WTC11 (cell line): ENCODE measurements around the gene LEAP2. TPM values are rescaled to one million over a fixed set of nuclear protein-coding genes. Genes with fewer than 3 reads are reported as not detected.

Experiments used
- ATAC-seq: fragments of 200-7000 bp; cut with Tn5 transposase; 2 replicates; pipeline ENCODE4 v1.10.0; 2021; ENCODE audit warnings: mild to moderate bottlenecking, moderate library complexity
- CTCF ChIA-PET: fragments of 300-600 bp; sonication (Branson Sonifier 250); formaldehyde crosslinking; loops from one replicate; lab custom pipeline; 2021; ENCODE audit warnings: antibody characterized with exemption; lab: Charles Lee
- POLR2A ChIA-PET: fragments of 350-600 bp; sonication (Branson Sonifier 250); formaldehyde crosslinking; loops from one replicate; lab custom pipeline; 2021; ENCODE audit warnings: antibody characterized with exemption; lab: Charles Lee
- DNase-seq: peaks from one replicate; pipeline ENCODE4 v3.0.0; 2021; ENCODE audit warnings: low spot score
- H3K27ac Mint-ChIP-seq: 2 replicates; pipeline ENCODE4 v1.8.0; 2021; ENCODE audit warnings: mixed read lengths
- H3K27me3 Mint-ChIP-seq: 2 replicates; pipeline ENCODE4 v1.8.0; 2021; ENCODE audit warnings: low read depth, mild to moderate bottlenecking, moderate library complexity, mixed read lengths
- H3K36me3 Mint-ChIP-seq: 2 replicates; pipeline ENCODE4 v1.8.0; 2021; ENCODE audit warnings: mixed read lengths
- H3K4me1 Mint-ChIP-seq: 2 replicates; pipeline ENCODE4 v1.8.0; 2022; ENCODE audit warnings: mixed read lengths
- H3K4me3 Mint-ChIP-seq: 2 replicates; pipeline ENCODE4 v1.8.0; 2021; ENCODE audit warnings: mild to moderate bottlenecking, moderate library complexity, mixed read lengths
- H3K9me3 Mint-ChIP-seq: 2 replicates; pipeline ENCODE4 v1.8.0; 2021; ENCODE audit warnings: mixed read lengths
- CBFB ChIP-seq: sonication (generic); formaldehyde crosslinking; IDR thresholded peaks from 2 replicates; pipeline ENCODE4 v1.8.1; 2022; ENCODE audit warnings: mild to moderate bottlenecking, low read depth, missing genetic modification reagents
- CREB1 ChIP-seq: sonication (generic); formaldehyde crosslinking; IDR thresholded peaks from 2 replicates; pipeline ENCODE4 v1.8.0; 2023; ENCODE audit warnings: mild to moderate bottlenecking, missing genetic modification reagents
- ETV6 ChIP-seq: sonication (generic); formaldehyde crosslinking; IDR thresholded peaks from 2 replicates; pipeline ENCODE4 v1.8.1; 2022; ENCODE audit warnings: mild to moderate bottlenecking, missing genetic modification reagents
- FOXJ3 ChIP-seq: sonication (generic); formaldehyde crosslinking; IDR thresholded peaks from 2 replicates; pipeline ENCODE4 v1.9.0; 2021; ENCODE audit warnings: missing genetic modification reagents, mild to moderate bottlenecking, borderline replicate concordance
- FOXP1 ChIP-seq: sonication (generic); formaldehyde crosslinking; IDR thresholded peaks from 2 replicates; pipeline ENCODE4 v1.8.0; 2022; ENCODE audit warnings: missing genetic modification reagents, mild to moderate bottlenecking, moderate library complexity, borderline replicate concordance
- FOXP4 ChIP-seq: sonication (generic); formaldehyde crosslinking; IDR thresholded peaks from 2 replicates; pipeline ENCODE4 v1.8.0; 2022; ENCODE audit warnings: mild to moderate bottlenecking, missing genetic modification reagents
- GTF2I ChIP-seq: fragments of 250-450 bp; sonication (Bioruptor Pico); conservative IDR thresholded peaks from 2 replicates; pipeline ENCODE4 v1.4.0; 2021; ENCODE audit warnings: mild to moderate bottlenecking
- HMGA2 ChIP-seq: fragments of 250-450 bp; sonication (Bioruptor Pico); IDR thresholded peaks from 2 replicates; pipeline ENCODE4 v1.4.0; 2021; ENCODE audit warnings: mild to moderate bottlenecking, moderate library complexity
- IRF1 ChIP-seq: sonication (generic); formaldehyde crosslinking; IDR thresholded peaks from 2 replicates; pipeline ENCODE4 v1.8.0; 2023; ENCODE audit warnings: missing genetic modification reagents
- IRF2 ChIP-seq: sonication (generic); formaldehyde crosslinking; IDR thresholded peaks from 2 replicates; pipeline ENCODE4 v1.8.0; 2022; ENCODE audit warnings: low read depth, missing genetic modification reagents, borderline replicate concordance
- JUN ChIP-seq: sonication (generic); formaldehyde crosslinking; IDR thresholded peaks from 2 replicates; pipeline ENCODE4 v1.8.0; 2023; ENCODE audit warnings: mild to moderate bottlenecking, missing genetic modification reagents
- MXD4 ChIP-seq: fragments of 250-450 bp; sonication (Bioruptor Pico); IDR thresholded peaks from 2 replicates; pipeline ENCODE4 v1.8.0; 2021; ENCODE audit warnings: mild to moderate bottlenecking, moderate library complexity, borderline replicate concordance
- MYBL2 ChIP-seq: sonication (generic); formaldehyde crosslinking; IDR thresholded peaks from 2 replicates; pipeline ENCODE4 v1.8.1; 2023; ENCODE audit warnings: mild to moderate bottlenecking, moderate library complexity, missing genetic modification reagents
- NR3C1 ChIP-seq: sonication (generic); formaldehyde crosslinking; conservative IDR thresholded peaks from 2 replicates; pipeline ENCODE4 v1.8.1; 2023; ENCODE audit warnings: low read depth, mild to moderate bottlenecking, missing genetic modification reagents
- OVOL2 ChIP-seq: fragments of 250-450 bp; sonication (Bioruptor Pico); IDR thresholded peaks from 2 replicates; pipeline ENCODE4 v1.9.0; 2021; ENCODE audit warnings: mild to moderate bottlenecking, borderline replicate concordance
- PREB ChIP-seq: sonication (generic); formaldehyde crosslinking; IDR thresholded peaks from 2 replicates; pipeline ENCODE4 v1.8.1; 2022; ENCODE audit warnings: mild to moderate bottlenecking, missing genetic modification reagents, moderate library complexity, borderline replicate concordance
- RORB ChIP-seq: fragments of 250-450 bp; sonication (Bioruptor Pico); IDR thresholded peaks from 2 replicates; pipeline ENCODE4 v1.9.0; 2021; ENCODE audit warnings: mild to moderate bottlenecking
- SOX15 ChIP-seq: fragments of 250-450 bp; sonication (Bioruptor Pico); IDR thresholded peaks from 2 replicates; pipeline ENCODE4 v1.9.0; 2021; ENCODE audit warnings: mild to moderate bottlenecking
- TCF7 ChIP-seq: sonication (generic); formaldehyde crosslinking; IDR thresholded peaks from 2 replicates; pipeline ENCODE4 v1.8.0; 2022; ENCODE audit warnings: mild to moderate bottlenecking, low read depth, missing genetic modification reagents, moderate library complexity
- ZBTB43 ChIP-seq: sonication (generic); formaldehyde crosslinking; IDR thresholded peaks from 2 replicates; pipeline ENCODE4 v1.8.1; 2023; ENCODE audit warnings: mild to moderate bottlenecking, missing genetic modification reagents
- ZNF138 ChIP-seq: sonication (generic); formaldehyde crosslinking; conservative IDR thresholded peaks from 2 replicates; pipeline ENCODE4 v1.8.1; 2022; ENCODE audit warnings: mild to moderate bottlenecking, moderate library complexity, missing genetic modification reagents
- ZNF416 ChIP-seq: fragments of 250-450 bp; sonication (Bioruptor Pico); IDR thresholded peaks from 2 replicates; pipeline ENCODE4 v1.9.0; 2021; ENCODE audit warnings: mild to moderate bottlenecking, inconsistent platforms
- ZNF425 ChIP-seq: fragments of 250-450 bp; sonication (Bioruptor Pico); conservative IDR thresholded peaks from 2 replicates; pipeline ENCODE4 v1.9.0; 2021; ENCODE audit warnings: mild to moderate bottlenecking
- ZNF671 ChIP-seq: fragments of 250-450 bp; sonication (Bioruptor Pico); IDR thresholded peaks from 2 replicates; pipeline ENCODE4 v1.8.0; 2021; ENCODE audit warnings: mild to moderate bottlenecking
- total RNA-seq: library from RNA; stranded (reverse); gene quantifications from 3 replicates; pipeline ENCODE4 v1.2.3, GENCODE V29; 2021
- TF ChIP-seq, protein P1 (sequence below): sonication (generic); formaldehyde crosslinking; IDR thresholded peaks from 2 replicates; pipeline ENCODE4 v1.8.1; 2022; ENCODE audit warnings: low read depth, missing genetic modification reagents, borderline replicate concordance
- TF ChIP-seq, protein P2 (sequence below): sonication (generic); formaldehyde crosslinking; IDR thresholded peaks from 2 replicates; pipeline ENCODE4 v1.8.1; 2022; ENCODE audit warnings: missing genetic modification reagents, borderline replicate concordance
- TF ChIP-seq, protein P3 (sequence below): sonication (generic); formaldehyde crosslinking; conservative IDR thresholded peaks from 2 replicates; pipeline ENCODE4 v1.8.1; 2022; ENCODE audit warnings: mild to moderate bottlenecking, missing genetic modification reagents

The LEAP2 gene
- total RNA-seq, 1 experiment from 2014 or later = 2.0 TPM

GRCh38 chr5:132840313-132840712 is 33.2 kb upstream of the LEAP2 start (continued):
- TF ChIP-seq PREB (CRISPR knock-in tag) = no peak
- TF ChIP-seq GTF2I (CRISPR knock-in tag) = no peak
- no peak for TF ChIP-seq MYBL2 (CRISPR knock-in tag)
- no peak for TF ChIP-seq HMGA2
- no peak for TF ChIP-seq ZNF416 (CRISPR knock-in tag)
- TF ChIP-seq SOX15 (CRISPR knock-in tag) = no peak
- no peak for TF ChIP-seq MXD4 (CRISPR knock-in tag)
- no peak for TF ChIP-seq FOXJ3 (CRISPR knock-in tag)
- TF ChIP-seq IRF2 (CRISPR knock-in tag) = no peak
- TF ChIP-seq, protein P1, sequence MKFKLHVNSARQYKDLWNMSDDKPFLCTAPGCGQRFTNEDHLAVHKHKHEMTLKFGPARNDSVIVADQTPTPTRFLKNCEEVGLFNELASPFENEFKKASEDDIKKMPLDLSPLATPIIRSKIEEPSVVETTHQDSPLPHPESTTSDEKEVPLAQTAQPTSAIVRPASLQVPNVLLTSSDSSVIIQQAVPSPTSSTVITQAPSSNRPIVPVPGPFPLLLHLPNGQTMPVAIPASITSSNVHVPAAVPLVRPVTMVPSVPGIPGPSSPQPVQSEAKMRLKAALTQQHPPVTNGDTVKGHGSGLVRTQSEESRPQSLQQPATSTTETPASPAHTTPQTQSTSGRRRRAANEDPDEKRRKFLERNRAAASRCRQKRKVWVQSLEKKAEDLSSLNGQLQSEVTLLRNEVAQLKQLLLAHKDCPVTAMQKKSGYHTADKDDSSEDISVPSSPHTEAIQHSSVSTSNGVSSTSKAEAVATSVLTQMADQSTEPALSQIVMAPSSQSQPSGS = no peak
- TF ChIP-seq TCF7 (CRISPR knock-in tag) = no peak
- no peak for TF ChIP-seq RORB (CRISPR knock-in tag)
- TF ChIP-seq FOXP4 (CRISPR knock-in tag) = no peak
- TF ChIP-seq FOXP1 (CRISPR knock-in tag) = no peak

DNA sequence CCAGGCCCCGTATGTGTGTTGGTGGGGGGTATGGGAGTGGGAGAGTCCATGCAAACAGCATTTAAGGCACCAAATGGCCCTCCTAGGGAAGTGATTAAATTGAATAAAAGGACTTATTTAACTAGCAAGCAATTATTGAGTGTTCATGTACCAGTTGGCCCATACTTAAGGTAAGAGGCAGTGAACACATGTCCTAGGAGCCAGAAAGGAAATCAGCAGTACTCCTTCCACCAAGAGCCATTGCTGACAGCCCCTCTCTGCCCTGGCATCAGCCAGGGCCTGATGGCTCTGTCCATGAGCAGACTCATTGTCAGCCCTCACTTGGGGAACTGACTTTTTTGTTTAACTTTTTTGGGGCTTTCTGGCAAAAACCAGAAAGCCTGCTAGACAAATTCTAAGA is 32.6 kb upstream of the LEAP2 start:
- no peak for DNase-seq
- CTCF ChIA-PET = interaction anchor here (0.7 to 0.8 kb wide), 2 partner anchors 21 to 23 kb away, joined by 3 to 7 read pairs; no protein-coding TSS in a partner anchor
- ATAC-seq = no peak

More for the DNA sequence above, 32.6 kb upstream of the LEAP2 start:
- Mint-ChIP-seq H3K4me3 (no peak overlapping the region), H3K27me3 (no peaks in the 10 kb centered on the region), H3K36me3 (no peaks in the 10 kb centered on the region), H3K4me1 (no peaks in the 10 kb centered on the region), H3K27ac (no peak overlapping the region), H3K9me3 (no peaks in the 10 kb centered on the region)
- POLR2A ChIA-PET = no interaction called here
- TF ChIP-seq MYBL2 (CRISPR knock-in tag) (no peak), CBFB (no peak), CREB1 (CRISPR knock-in tag) (no peak), NR3C1 (CRISPR knock-in tag) (no peak), IRF1 (no peak), ZNF425 (CRISPR knock-in tag) (no peak), ETV6 (CRISPR knock-in tag) (no peak), ZBTB43 (no peak), JUN (CRISPR knock-in tag) (no peak), FOXJ3 (CRISPR knock-in tag) (no peak), ZNF671 (CRISPR knock-in tag) (no peak), GTF2I (CRISPR knock-in tag) (no peak), OVOL2 (CRISPR knock-in tag) (no peak), ZNF138 (CRISPR knock-in tag) (no peak)
- TF ChIP-seq, protein P2, sequence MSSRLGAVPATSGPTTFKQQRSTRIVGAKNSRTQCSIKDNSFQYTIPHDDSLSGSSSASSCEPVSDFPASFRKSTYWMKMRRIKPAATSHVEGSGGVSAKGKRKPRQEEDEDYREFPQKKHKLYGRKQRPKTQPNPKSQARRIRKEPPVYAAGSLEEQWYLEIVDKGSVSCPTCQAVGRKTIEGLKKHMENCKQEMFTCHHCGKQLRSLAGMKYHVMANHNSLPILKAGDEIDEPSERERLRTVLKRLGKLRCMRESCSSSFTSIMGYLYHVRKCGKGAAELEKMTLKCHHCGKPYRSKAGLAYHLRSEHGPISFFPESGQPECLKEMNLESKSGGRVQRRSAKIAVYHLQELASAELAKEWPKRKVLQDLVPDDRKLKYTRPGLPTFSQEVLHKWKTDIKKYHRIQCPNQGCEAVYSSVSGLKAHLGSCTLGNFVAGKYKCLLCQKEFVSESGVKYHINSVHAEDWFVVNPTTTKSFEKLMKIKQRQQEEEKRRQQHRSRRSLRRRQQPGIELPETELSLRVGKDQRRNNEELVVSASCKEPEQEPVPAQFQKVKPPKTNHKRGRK (CRISPR knock-in tag) = no peak
- TF ChIP-seq, protein P3, sequence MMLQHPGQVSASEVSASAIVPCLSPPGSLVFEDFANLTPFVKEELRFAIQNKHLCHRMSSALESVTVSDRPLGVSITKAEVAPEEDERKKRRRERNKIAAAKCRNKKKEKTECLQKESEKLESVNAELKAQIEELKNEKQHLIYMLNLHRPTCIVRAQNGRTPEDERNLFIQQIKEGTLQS (CRISPR knock-in tag) = no peak
